B cell (primary cell): ENCODE data around the gene SLC43A3. TPM values are rescaled to one million over a fixed set of nuclear protein-coding genes. Genes with fewer than 3 reads are reported as not detected.
"Not testable (repeated sequence)": the region's sequence is repeated elsewhere in the genome, so short reads cannot be mapped to it uniquely, and the experiment has no call there.

Source experiments
- ATAC-seq: fragments of 200-7000 bp; cut with Tn5 transposase; one replicate; pipeline ENCODE4 v1.10.0; 2021; ENCODE audit warnings: low read depth, mild to moderate bottlenecking, moderate number of reproducible peaks, moderate library complexity
- CTCF ChIA-PET: fragments of 350-600 bp; sonication (Branson Sonifier 250); formaldehyde crosslinking; loops from one replicate; lab custom pipeline; 2021; ENCODE audit warnings: antibody characterized with exemption, inconsistent platforms; lab: Charles Lee
- POLR2A ChIA-PET: fragments of 350-600 bp; sonication (Branson Sonifier 250); formaldehyde crosslinking; loops from one replicate; lab custom pipeline; 2021; ENCODE audit warnings: antibody characterized with exemption; lab: Charles Lee
- DNase-seq: peaks from one replicate; pipeline ENCODE4 v3.0.0; 2013
- H2AFZ ChIP-seq: 2 replicates; pipeline ENCODE4 v1.6.1; 2012; ENCODE audit warnings: mild to moderate bottlenecking, low read depth, low read length; ENCODE audit not compliant: insufficient read depth, poor library complexity, severe bottlenecking
- H3K27ac ChIP-seq, 2 donors: 1 replicate in 1 of 2; 2 replicates in 1 of 2; pipeline ENCODE4 v1.5.1; 2012 to 2013; ENCODE audit warnings: low read length in 2 of 2, mild to moderate bottlenecking in 2 of 2, moderate library complexity in 1 of 2
- H3K27me3 ChIP-seq, 4 experiments: fragments of 200-600 bp in 1 of 4; sonication (generic) in 1 of 4; replicated peaks in 1 of 4; 1 replicate in 2 of 4; 2 replicates in 2 of 4; pipeline versions ENCODE4 v1.6.1 to v1.7.0; 2013 to 2016; ENCODE audit warnings: low read length in 3 of 4, mild to moderate bottlenecking in 2 of 4, mixed read lengths in 1 of 4, moderate library complexity in 1 of 4; ENCODE audit not compliant: insufficient read depth in 4 of 4, control insufficient read depth in 3 of 4; ENCODE audit errors: control extremely low read depth in 1 of 4
- H3K36me3 ChIP-seq, 2 experiments: replicated peaks in 1 of 2; 1 replicate in 1 of 2; 2 replicates in 1 of 2; pipeline versions ENCODE4 v1.6.1 to v1.7.1; 2013; ENCODE audit warnings: low read length in 1 of 2; ENCODE audit not compliant: insufficient read depth in 2 of 2, control insufficient read depth in 1 of 2; ENCODE audit errors: control extremely low read depth in 1 of 2, extremely low read depth in 1 of 2
- H3K4me1 ChIP-seq, 2 donors: fragments of 200-600 bp in 1 of 2; sonication (generic) in 1 of 2; 1 replicate in 1 of 2; 2 replicates in 1 of 2; pipeline versions ENCODE4 v1.5.1 to v1.6.1; 2013 to 2017; ENCODE audit warnings: low read length in 2 of 2; ENCODE audit not compliant: control insufficient read depth in 2 of 2, insufficient read depth in 2 of 2
- H3K4me2 ChIP-seq: replicated peaks from 2 replicates; pipeline ENCODE3; 2012; ENCODE audit warnings: mild to moderate bottlenecking, low read depth, low read length; ENCODE audit not compliant: poor library complexity, severe bottlenecking
- H3K4me3 ChIP-seq, 5 experiments: fragments of 200-600 bp in 1 of 5; sonication (generic) in 1 of 5; 1 replicate in 3 of 5; 2 replicates in 2 of 5; pipeline versions ENCODE4 v1.5.1 to v1.7.0; 2011 to 2016; ENCODE audit warnings: low read length in 4 of 5, mild to moderate bottlenecking in 4 of 5, low read depth in 2 of 5, control low read depth in 1 of 5, moderate library complexity in 1 of 5; ENCODE audit not compliant: insufficient read depth in 1 of 5; ENCODE audit errors: control extremely low read depth in 1 of 5, extremely low read depth in 1 of 5
- H3K79me2 ChIP-seq: fragments of 200-600 bp; sonication (generic); one replicate; pipeline ENCODE4 v1.6.0; 2016; ENCODE audit warnings: low read length; ENCODE audit not compliant: control insufficient read depth, insufficient read depth
- H3K9ac ChIP-seq: fragments of 200-600 bp; sonication (generic); 2 replicates; pipeline ENCODE4 v1.6.1; 2017; ENCODE audit warnings: mild to moderate bottlenecking, low read length, moderate library complexity
- H3K9me3 ChIP-seq, 3 donors: one replicate each; pipeline versions ENCODE4 v1.6.1 to v1.7.1; 2013; ENCODE audit warnings: low read length in 2 of 3; ENCODE audit not compliant: control insufficient read depth in 2 of 3, insufficient read depth in 1 of 3; ENCODE audit errors: control extremely low read depth in 1 of 3
- H4K20me1 ChIP-seq: 2 replicates; pipeline ENCODE4 v1.6.0; 2012; ENCODE audit warnings: mild to moderate bottlenecking, low read length; ENCODE audit not compliant: insufficient read depth, control insufficient read depth, poor library complexity, severe bottlenecking
- H3K27ac Mint-ChIP-seq: one replicate; pipeline ENCODE4 v1.8.0; 2021; ENCODE audit warnings: mixed read lengths
- H3K27me3 Mint-ChIP-seq: one replicate; pipeline ENCODE4 v1.8.0; 2021; ENCODE audit warnings: mixed read lengths
- H3K4me1 Mint-ChIP-seq: one replicate; pipeline ENCODE4 v1.8.0; 2021; ENCODE audit warnings: mixed read lengths
- H3K4me3 Mint-ChIP-seq: one replicate; pipeline ENCODE4 v1.8.0; 2021; ENCODE audit warnings: mixed read lengths
- H3K9me3 Mint-ChIP-seq: one replicate; pipeline ENCODE4 v1.8.0; 2022; ENCODE audit warnings: mixed read lengths; ENCODE audit not compliant: insufficient read depth
- CTCF ChIP-seq: fragments of 200-600 bp; IDR thresholded peaks from one replicate; pipeline ENCODE4 v1.8.0; 2022; ENCODE audit warnings: antibody characterized with exemption, mild to moderate bottlenecking
- WGBS: methylation state at CpG from one replicate; pipeline ENCODE4 v1.1.5; 2013; ENCODE audit warnings: missing lambda C conversion rate; ENCODE audit not compliant: insufficient coverage; 5-methylcytosine and 5-hydroxymethylcytosine counted together
- intact Hi-C: fragments of 100-400 bp; cut with micrococcal nuclease; formaldehyde crosslinking; loops from one replicate; pipeline ENCODE4 v1.10.0; 2022
- polyA plus RNA-seq: library from polyadenylated mRNA; depleted of rRNA; stranded (reverse); fragments of >200 nt; gene quantifications from 2 replicates; pipeline ENCODE4 v1.2.3, GENCODE V29; 2012
- total RNA-seq, 2 donors: library from RNA; stranded (reverse); fragments of 120-200 nt in 1 of 2; gene quantifications; 1 replicate in 1 of 2; 2 replicates in 1 of 2; pipeline versions ENCODE4 v1.2.3 to v1.2.4, GENCODE V29; 2013 to 2022

The SLC43A3 gene
- total and polyA plus RNA-seq, 2 donors (not counting 1 experiment from before 2014, with no cell fraction given), result 7.6 to 20.9 TPM

- H3K27ac Mint-ChIP-seq, result not testable (repeated sequence)
Measured at GRCh38 chr11:57403003-57403801, 23.7 kb downstream of the SLC43A3 start.

More at GRCh38 chr11:57403003-57403801, 23.7 kb downstream of the SLC43A3 start:
- H3K4me1 ChIP-seq, DNase-seq, CTCF ChIA-PET, H3K4me3 ChIP-seq, H3K9ac ChIP-seq, H3K9me3 ChIP-seq, H4K20me1 ChIP-seq, H3K79me2 ChIP-seq, H3K27ac ChIP-seq, H3K4me3 Mint-ChIP-seq, H3K27me3 Mint-ChIP-seq, intact Hi-C loops, H2AFZ ChIP-seq, POLR2A ChIA-PET, H3K4me2 ChIP-seq, H3K9me3 Mint-ChIP-seq, H3K27me3 ChIP-seq, H3K36me3 ChIP-seq, ATAC-seq: not testable (repeated sequence)
- H3K4me1 Mint-ChIP-seq, result peaks cover 11% of the 10 kb centered on the region
- peak; percentile 24 for TF ChIP-seq CTCF
- WGBS, result 100% methylated on average over 1 of the region's 6 CpGs
